ENCODE measurements around the gene VTI1A.

The VTI1A gene

DNA sequence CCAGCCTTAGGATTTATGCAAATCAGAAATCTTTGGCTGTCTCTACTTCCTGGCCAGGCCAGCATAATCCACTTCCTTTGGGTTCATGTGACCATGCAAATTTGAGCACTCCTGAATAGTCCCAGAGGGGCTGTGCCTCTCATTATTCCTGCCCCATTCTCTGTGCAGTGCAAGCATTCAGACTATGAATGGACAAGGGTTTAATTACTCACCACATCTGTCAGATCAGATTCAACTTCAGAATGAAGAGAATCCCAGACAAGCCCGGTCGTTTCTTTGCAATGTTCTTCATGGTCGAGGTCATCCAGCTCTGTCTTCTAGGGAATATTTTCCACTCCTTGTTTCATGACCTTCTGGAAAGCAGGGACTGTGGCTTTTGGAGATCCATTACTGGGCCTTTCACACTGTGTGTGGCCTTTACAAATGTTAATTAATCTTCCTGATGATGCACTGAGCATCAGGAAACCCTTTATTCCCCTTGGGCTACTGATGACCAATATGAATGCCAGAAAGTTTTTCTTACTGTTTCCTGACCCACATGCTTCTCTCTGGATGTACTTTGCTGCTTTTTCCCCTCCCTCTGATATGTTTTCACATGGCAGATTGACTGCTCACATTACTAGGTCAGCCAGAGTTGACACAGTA, 285.4 kb downstream of the VTI1A start:
- DNase-seq: no peak

DNA sequence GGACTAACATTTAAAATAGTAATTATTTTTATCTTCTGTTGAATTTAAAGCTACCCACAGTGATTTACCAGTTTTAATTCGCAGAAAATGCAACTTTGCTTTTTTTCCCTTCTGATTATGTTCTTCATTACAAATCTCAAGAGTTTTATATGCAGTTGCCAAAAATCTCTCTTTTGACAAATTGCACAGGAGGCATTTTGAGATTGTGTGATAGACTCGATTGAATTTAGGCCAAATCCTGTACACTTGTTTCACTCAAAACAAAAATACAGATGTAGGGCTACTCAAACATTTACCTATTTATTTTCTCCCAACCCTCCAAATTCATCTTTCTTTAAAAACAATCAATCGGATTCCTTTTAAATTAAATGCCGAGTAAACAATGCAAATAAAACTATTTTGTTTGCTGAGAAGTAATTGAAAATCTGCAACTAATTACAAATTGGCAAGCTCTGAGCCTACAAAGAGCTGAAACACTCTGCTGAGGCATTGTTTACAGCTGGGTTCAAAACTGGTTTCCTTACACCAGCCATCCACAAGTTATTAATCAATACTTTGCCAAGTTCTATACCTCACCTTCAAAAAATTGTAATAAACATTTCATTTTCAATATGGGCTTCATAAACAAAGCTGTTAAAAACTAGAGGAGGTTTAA, 288.2 kb downstream of the VTI1A start:
- DNase-seq: no peak

DNA sequence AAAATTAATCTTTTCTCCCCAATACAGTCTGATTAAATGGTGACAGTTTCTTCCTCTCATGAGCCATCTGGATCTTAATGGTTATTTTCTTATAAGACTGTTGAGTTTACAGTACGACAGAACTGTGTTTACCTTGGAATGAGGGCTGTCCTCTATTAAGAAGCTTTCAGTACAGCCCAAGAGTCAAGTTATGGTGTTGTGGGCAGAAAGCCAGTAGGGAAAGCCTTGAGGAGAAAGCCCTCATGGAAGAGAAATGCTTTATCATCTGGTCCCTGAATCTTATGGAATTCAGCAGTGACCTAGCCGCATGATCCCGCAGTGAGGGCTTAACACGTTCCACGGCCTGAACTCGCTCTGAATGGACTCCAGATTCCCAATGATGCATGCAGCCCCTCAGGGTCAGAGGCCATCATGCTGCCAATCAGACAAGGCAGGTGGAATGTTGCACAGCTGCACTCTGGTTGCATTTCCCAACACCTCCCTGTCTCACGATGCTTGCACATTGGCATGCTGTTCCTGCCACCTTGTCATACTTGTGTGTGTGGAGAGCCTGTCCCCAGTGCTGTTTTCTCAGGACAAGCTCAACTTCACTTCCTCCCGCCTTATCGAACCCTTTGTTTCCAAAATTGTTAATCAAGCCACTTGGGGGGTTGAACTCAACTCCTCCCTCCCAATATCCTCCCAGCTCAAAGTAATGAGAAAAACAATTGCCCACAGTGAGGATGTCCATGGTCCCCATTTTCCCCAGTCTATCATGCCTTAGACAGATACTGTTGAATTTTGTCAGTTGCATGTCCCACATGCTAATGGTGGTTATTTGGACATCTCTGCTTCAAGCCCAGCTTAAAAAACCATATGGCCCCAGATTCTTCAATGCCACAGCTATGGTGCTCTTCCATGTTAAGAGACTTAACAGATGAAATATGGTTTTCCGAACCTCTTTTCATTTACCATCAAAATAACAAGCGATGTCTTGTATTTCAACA, 291.9 kb downstream of the VTI1A start:
- no peak for DNase-seq

DNA sequence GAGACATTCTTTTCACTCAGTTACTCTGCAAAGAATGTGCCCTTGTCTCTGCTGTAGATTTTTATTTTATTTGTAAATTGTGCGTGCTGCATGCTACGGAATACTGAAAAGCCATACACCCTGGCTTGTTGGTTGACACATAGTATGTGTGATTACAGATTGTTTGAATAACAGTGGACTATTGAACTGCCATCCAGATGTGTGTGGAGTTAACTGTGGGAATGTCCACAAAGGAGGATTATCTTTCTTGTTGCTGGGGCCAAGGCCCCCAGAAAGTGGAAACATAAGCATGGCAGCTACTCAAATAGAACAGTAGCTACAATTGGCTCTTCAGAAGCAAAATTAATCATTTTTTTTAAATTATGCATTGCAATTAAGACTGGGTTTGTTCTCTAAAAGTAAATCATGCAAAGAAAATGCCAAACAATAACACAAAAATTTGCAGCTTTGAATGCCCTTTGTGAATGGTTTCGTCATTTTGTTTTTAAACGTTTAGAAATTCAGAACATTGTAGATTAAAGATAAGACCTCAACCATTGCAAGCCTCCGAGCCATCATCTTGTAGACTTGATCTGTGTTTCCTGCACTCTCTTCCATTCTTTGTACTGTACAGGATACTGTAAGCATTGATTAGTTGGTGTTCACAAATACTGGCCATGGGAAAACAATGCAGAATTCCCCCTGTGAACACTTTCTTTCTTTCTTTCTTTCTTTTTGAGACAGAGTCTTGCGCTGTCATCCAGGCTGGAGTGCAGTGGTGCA, 292.8 kb downstream of the VTI1A start:
- no peak for DNase-seq

DNA sequence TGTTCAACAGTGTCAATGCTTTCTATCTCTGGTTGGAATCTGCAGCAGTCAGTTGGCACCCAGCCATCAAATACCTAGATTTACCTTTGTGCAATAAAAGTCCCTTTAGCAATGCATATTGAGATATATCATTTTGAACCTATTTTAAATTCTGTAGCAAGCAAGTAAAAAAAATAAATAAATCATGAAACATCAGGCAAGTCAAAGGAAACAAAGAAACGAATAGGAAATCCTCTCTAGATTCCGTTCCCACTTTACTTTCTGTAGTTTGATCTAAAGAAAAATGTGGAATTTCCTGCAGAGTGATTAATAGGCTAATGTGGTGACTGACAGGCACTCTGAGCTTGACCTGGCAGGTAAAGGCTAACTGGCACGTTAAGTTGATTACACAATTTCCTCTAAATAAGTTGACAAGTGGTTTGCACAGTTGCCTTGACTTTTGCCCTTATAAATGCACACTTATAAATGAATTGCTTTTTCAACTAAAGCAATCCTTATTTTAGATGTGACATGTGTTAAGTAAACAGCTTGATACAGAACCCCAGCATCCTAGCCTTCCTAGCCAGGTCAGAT, 294.9 kb downstream of the VTI1A start:
- no peak for DNase-seq

DNA sequence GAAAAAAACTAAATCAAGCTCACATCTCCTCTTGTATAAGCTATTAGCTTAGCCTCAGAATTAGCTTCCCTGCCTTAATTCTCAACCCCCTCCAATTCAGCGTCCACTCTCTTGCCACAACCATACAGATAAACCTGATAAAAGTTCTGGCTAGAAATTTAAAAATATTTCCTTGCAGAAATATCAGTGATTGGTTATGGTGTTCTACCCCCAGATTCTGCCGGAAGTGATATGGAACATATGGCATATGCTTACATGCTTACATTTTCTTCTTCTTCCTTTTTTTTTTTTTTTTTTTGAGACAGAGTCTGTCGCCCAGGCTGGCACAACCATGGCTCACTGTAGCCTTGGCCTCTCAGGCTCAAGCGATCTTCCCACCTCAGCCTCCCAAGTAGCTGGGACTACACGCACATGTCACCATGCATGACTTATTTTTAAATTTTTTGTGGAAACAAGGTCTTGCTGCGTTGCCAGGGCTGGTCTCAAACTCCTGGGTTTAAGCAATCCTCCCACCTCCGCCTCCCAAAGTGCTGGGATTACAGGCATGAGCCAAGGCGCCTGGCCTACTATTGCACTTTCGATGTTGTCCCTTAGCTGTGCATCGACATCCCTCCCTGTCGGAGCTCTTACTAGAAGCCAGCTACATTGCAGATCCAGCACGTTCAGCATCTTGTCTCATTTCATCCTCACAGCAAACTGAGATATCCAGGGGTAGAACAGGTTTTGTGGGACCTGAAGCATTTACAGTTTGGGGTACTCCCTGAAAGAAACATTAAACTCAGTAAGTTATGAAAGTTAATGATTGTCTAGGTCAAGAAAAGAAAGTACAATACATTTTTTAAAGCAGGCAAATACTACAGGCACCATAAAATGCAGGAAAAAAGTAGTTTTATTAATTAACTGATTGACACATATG, 297.4 kb downstream of the VTI1A start:
- DNase-seq: no peak

DNA sequence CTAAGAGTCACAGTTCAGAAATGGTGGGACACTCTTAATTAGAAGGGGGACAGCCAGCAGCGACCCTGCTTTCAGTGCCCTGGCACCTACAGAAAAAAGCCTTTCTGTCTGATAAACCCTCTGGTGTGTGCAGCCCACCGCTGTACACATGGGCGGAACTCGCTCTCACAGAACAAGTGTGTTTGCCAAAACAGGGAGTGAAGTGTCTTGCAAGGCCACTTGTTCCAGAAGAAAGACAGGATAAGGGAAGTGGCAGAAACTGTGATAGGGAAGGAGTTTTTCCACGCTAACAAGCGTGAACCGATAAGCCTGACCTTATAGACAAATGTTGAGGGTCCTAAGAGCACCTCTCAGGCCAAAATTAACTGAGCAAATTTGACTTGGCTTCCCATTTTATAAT, 299.3 kb downstream of the VTI1A start:
- no peak for DNase-seq

DNA sequence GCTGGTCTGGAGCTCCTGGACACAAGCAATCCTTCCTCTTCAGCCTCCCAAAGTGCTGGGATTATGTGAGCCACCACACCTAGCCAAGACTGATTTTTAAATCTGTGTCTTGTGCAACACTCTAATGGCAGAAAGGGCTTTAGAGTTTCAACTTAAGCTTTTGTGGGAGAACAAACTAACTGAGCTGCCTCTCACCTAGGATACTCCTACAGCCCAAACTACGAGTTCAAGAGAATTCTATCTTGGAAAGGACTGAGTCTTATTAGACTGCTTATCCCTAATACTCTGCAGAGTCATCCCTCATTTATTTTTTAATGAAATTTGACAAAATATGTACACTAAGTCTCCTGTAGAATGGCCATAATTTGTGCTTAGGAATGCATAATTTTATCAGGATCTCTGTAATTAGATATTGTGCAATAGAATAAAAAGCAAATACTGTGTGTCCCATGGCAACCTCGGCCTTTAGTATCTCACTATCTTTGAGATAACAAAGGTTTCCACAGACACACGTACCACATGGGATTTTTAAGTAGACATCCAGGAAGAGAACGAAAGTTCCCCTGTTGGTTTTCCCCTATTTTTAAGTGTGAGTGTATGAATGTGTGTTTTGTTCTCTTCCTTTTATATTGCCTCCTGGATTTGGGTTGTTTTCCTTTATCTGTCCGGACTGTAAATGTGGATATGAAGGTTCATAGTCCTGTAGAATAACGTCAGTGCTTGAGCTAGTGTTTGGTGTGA, 303.6 kb downstream of the VTI1A start:
- DNase-seq: no peak

DNA sequence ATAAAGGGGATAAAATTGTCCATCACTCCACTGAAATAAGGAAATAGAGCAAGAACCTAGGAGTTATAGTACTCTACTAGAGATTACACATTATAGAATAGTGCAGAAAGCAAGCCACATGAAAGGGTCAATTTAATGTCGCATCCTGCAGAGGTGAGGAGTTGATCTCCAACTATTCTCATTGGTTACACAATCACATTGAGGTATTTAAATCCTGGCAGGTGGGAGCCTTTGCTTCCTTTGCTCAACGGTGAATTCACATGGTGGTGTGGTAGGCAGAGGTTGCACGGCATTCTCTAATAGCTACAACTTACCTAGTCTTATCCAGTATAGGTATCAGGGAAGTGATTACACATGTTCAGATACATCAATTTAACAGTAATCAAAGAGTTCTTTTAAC, 304.6 kb downstream of the VTI1A start:
- DNase-seq: no peak

DNA sequence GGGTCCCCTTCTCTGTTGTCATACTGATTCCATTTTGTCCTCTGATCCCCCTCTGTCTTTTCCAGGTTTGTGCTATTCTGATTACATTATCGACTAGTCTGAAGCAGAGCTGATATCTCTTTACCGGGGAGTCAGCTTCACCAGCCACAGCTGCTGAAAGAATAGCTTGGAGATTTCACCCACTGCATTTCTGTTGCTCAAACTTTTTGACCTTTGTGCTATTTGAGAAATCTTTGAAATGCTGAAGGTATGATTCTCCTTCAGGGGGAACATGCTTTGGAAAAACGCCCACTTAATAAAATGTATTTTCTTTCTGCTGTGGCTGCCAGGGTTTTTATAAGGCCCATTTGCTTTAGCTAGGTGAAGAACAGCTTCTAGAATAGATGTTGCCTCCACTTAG, 305.3 kb downstream of the VTI1A start:
- DNase-seq: no peak

DNA sequence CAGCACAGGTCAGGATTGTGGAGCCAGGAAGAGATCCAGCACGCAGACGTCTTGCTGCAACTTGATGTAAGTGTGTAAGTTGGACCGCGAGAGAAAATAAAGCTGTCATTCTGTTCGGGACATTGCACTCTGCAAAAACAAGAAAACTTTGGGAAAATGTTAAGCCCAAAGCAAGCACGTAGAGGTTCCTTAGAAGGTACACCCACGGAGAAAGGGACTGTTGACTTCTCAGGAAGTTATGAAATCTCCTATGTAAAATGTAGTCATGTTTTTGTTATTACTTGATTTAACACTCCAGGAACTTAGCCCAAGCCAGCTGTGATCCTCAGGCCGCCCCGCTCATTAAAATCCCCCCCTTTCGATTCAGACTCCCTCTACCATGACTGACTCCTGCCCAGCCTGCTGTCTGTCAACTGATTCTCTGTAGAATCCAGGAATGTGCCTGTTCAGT, 307.0 kb downstream of the VTI1A start:
- no peak for DNase-seq

DNA sequence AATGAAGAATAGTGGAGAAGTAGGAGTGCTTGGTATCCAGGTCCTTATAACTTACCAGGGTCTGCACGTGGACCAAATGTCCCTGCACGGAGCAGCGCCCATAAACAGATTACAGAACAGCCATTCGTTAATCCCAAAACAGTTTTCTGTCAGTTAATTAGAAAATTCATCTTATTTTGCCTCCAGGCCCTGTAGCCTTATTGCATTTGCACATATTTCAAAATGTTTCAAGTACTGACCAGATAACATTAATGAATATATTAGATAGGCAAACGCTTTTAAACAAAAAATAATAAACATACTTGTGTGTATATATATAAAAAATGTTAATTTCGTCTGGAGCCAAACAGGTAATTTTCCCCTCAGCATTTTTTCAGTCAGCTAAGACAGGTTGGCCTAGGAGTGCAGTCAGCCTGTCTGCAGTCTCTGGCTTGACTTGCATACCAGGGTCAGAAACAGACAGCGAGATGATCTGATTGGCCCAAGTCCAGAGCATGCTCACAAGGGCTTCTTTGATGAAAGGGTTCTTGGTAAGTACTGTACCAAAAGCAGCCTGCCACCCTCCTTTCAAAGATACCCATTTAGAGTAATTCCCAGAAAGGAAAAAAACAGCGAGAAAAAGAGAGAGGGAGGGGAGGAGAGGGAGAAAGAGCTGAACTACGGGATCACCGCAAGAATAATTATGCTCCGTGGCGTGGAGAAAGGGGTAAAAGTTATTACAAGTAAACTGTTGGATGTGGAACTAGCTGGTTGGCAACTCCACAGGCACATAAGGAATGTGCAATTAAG, 308.6 kb downstream of the VTI1A start:
- no peak for DNase-seq

DNA sequence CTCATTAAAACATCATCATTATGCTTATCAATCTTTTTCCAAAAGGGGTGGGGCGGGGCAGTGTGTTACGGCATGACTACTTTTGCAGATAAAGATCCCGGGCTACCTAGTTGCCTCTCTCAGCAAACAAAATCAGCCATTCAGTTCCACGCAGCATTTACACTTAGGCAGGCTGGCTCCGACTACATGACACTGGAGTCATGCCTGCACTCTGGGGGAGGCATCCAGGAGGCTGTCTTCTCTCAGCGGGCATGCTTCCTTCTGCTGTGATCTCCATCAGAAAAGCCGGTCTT, 309.2 kb downstream of the VTI1A start:
- DNase-seq: no peak

DNA sequence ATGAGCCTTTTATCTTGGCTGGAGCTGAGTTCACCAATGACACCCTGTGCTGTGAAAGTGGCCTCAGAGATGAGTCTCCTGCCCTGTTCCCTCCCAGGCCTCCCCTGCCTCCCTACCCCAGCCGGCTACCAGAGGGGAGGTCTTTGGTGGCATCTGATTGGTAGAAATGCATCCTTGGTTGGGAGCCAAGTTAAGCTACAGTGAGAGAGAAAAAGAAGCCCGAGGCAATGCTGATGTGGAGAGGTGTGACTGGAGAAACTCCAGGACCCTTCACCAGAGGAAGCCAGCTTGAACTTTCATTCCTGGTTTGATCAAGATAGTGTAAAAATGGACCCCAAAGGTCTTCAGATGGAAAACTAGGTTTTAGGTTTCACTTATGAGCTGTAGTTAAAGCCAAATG, 311.9 kb downstream of the VTI1A start:
- DNase-seq: no peak

DNA sequence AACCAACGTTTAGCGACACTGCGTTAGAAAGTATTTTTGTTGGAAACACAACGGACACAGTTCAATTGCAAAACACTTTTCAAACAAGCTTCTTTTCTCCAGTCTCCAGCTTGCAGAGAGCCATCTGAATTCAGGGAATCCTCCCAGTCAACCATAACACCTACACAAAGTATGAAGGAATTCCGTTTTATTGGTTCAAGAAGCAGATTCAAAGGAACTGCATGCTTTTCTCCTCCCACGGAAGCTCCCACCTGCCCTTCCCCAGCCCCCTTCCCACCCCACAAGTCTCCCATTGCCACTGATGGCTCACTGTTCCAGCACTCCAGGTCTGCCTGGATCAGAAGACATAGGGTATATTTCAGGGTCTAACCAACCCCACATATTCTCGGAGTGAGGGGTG, 312.5 kb downstream of the VTI1A start:
- no peak for DNase-seq

DNA sequence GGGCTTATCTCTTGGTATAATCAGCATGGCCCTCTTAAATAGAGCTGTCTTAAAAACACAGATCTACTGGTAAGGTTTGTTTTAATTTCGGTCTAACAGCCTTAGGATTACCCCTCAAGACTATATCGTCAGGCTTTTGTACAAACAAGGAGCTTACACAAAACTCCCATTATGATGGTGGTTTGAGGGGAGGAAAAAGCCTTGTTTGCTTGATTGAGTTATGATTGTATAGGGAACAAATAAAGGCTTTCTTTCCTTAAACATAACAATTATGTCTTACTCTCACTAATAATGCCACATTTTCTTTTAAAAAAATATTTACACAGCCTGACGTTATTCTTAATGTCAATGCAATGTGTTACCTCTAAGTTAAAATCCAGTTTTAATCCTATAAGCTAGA, 314.2 kb downstream of the VTI1A start:
- DNase-seq: no peak

DNA sequence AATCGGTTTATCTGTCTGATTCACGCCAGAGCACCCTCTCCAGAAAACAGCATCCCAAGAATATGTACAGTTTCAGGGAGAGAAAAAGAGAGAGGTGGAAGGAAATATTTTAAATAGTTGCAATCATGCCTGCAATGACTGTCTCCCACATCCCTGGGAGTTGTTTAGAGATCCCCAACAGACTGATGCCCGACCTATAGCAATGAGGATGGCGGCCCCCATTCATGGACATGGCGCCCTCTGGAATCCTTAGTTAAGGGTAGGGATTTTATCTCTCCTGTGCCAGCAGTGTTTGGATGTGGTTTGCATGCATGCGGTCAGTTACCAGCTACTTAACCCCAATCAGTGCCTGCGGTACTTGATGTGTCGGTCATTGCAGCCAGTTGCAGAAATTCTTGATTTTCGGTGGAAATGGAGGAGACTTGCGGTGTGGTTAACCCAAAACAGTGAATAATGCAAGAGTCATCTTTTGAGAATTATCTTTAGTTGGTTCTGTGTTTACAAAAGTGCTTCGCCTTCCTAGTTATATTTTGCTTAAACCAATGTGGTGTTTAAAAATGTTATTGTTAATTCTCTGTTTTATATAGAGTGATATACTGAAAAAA, 317.0 kb downstream of the VTI1A start:
- DNase-seq: no peak

DNA sequence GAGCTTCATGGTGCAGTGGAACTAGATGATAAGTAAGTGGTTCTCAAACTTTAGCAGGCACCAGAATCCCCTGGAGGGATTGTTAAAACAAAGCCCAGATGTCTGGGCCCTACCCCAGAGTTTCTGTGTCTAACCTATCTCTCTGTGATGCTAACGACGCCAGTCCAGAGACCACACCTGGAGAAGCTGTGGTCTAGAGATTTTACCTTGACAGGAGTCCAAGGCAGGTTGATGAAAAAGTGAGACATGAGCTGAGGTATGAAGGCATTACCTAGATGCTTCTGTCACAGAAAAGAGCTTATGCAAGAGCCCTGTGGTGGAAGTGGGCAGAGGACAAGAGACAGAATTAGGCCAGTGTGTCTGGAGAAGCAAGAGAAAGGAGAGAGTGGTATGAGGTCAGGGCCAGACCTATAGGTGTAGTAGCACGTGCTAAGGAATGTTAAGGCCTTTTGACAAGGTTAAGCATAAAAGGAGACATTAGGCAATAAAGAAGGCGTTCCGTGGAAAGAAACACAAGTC, 318.8 kb downstream of the VTI1A start:
- DNase-seq: no peak

DNA sequence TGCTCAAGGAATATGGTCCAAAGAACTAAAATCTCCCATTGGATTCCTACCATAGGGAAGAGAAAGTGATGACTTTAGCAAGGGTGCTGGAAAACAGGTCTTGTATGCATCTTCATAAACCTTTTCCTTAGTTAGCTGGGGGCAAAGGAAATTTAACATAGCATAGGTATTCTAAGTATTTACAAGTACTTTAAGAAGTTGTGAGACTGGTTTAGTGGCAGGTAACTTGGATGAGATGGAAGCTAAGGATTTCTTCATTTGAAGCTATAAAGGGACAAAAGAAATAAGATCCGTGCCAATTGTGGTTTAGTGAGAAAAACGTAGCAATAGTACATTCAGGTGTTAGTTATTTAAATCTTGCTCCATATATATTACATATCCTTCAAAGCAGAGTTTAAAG, 319.6 kb downstream of the VTI1A start:
- no peak for DNase-seq
